Adrenal gland (tissue), 5 donors: Measurements from ENCODE around the gene APOF.

Experiments used
- CTCF ChIP-seq, 6 experiments: fragments of 450-650 bp in 4 of 6; fragments of 200-600 bp in 2 of 6; sonication (generic) in 1 of 6; IDR thresholded peaks; 1 replicate in 5 of 6; 2 replicates in 1 of 6; pipeline versions ENCODE4 v1.5.1 to v1.8.0; 2016 to 2021; ENCODE audit warnings: antibody characterized with exemption in 6 of 6, mild to moderate bottlenecking in 2 of 6, moderate library complexity in 1 of 6
- POLR2A ChIP-seq, 2 donors: fragments of 450-650 bp; IDR thresholded peaks; one replicate each; pipeline ENCODE4 v1.6.1; 2017; ENCODE audit warnings: antibody characterized with exemption in 2 of 2, mild to moderate bottlenecking in 2 of 2, moderate library complexity in 1 of 2
- donor health status: DM: no; HTN: no; CAD: no.

GRCh38 chr12:56350662-56351061, 12.0 kb downstream of the APOF start:
- no peak for TF ChIP-seq CTCF (IDR thresholded peaks at IDR 0.05)
- no peak for TF ChIP-seq POLR2A (IDR thresholded peaks at IDR 0.05)
